GM12878 (cell line): ENCODE results near the gene ARHGEF7. TPM values are rescaled to one million over a fixed set of nuclear protein-coding genes. Genes with fewer than 3 reads are reported as not detected.

Experiments
- ATAC-seq: fragments of 200-7000 bp; cut with Tn5 transposase; 3 replicates; pipeline ENCODE4 v1.9.1; 2020; ENCODE audit warnings: mild to moderate bottlenecking, moderate library complexity
- BruUV-seq: library from RNA; stranded (reverse); fragments of 400-500 nt; replicated peaks from 2 replicates; lab custom pipeline; 2021; lab: Mats Ljungman, UMichigan
- CTCF ChIA-PET: fragments of 300-600 bp; sonication (Branson Sonifier 250); formaldehyde crosslinking; extraction: SDS; loops from one replicate; lab custom pipeline; 2021; ENCODE audit warnings: inconsistent platforms; lab: Yijun Ruan, JAX
- POLR2A ChIA-PET: fragments of 350-600 bp; formaldehyde crosslinking; extraction: SDS; loops from one replicate; lab custom pipeline; 2021; ENCODE audit warnings: inconsistent platforms; lab: Charles Lee
- RAD21 ChIA-PET: fragments of 300-600 bp; sonication (Branson Sonifier 250); formaldehyde crosslinking; loops from one replicate; lab custom pipeline; 2023; ENCODE audit warnings: antibody characterized with exemption; ENCODE audit not compliant: unreplicated experiment; lab: Charles Lee
- SMC1A ChIA-PET: fragments of 300-600 bp; sonication (Branson Sonifier 250); formaldehyde crosslinking; loops from one replicate; lab custom pipeline; 2023; ENCODE audit not compliant: unreplicated experiment, uncharacterized antibody; lab: Charles Lee
- DNase-seq: peaks from one replicate; pipeline ENCODE4 v3.0.0-alpha.2; 2011; ENCODE audit warnings: low read depth, low spot score
- FAIRE-seq: peaks from 3 replicates; lab custom pipeline; 2011; peaks lifted over from hg19 to GRCh38; lab: Jason Lieb, UNC
- H2AFZ ChIP-seq: 2 replicates; pipeline ENCODE4 v1.6.0; 2011; ENCODE audit warnings: low read depth, low read length, control low read depth; ENCODE audit not compliant: control insufficient read depth
- H3K27ac ChIP-seq: 2 replicates; pipeline ENCODE4 v1.5.1; 2011; ENCODE audit warnings: control low read depth; ENCODE audit not compliant: control insufficient read depth, insufficient read depth
- H3K27me3 ChIP-seq, 2 experiments: replicated peaks in 1 of 2; 2 replicates each; pipeline versions ENCODE4 v1.6.0 to v1.6.1; 2011; ENCODE audit warnings: low read length in 1 of 2; ENCODE audit not compliant: control insufficient read depth in 2 of 2, insufficient read depth in 2 of 2
- H3K36me3 ChIP-seq, 2 experiments: 2 replicates each; pipeline ENCODE4 v1.5.1; 2011; ENCODE audit warnings: low read length in 1 of 2; ENCODE audit not compliant: control insufficient read depth in 2 of 2, insufficient read depth in 2 of 2
- H3K4me1 ChIP-seq: 2 replicates; pipeline ENCODE4 v1.6.1; 2011; ENCODE audit warnings: mild to moderate bottlenecking, low read length, moderate library complexity, mixed read lengths; ENCODE audit not compliant: control insufficient read depth, insufficient read depth
- H3K4me2 ChIP-seq: 2 replicates; pipeline ENCODE4 v1.6.0; 2011; ENCODE audit warnings: control low read depth; ENCODE audit not compliant: control insufficient read depth, insufficient read depth
- H3K4me3 ChIP-seq: fragments of 200-600 bp; sonication (generic); 2 replicates; pipeline ENCODE4 v1.5.1; 2016
- H3K79me2 ChIP-seq: 2 replicates; pipeline ENCODE4 v1.6.0; 2011; ENCODE audit warnings: low read length; ENCODE audit not compliant: control insufficient read depth, insufficient read depth
- H3K9ac ChIP-seq: 2 replicates; pipeline ENCODE4 v1.8.0; 2011; ENCODE audit warnings: low read length, control low read depth, mixed read lengths; ENCODE audit not compliant: control insufficient read depth, insufficient read depth
- H3K9me3 ChIP-seq: replicated peaks from 3 replicates; pipeline ENCODE4 v1.5.1; 2011; ENCODE audit warnings: mild to moderate bottlenecking, low read length; ENCODE audit not compliant: control insufficient read depth, insufficient read depth
- H4K20me1 ChIP-seq: 2 replicates; pipeline ENCODE4 v1.6.0; 2011; ENCODE audit not compliant: control insufficient read depth, insufficient read depth
- ATF7 ChIP-seq: fragments of 450-650 bp; IDR thresholded peaks from 2 replicates; pipeline ENCODE4 v1.6.1; 2016; ENCODE audit warnings: low read depth, mild to moderate bottlenecking
- WGBS: methylation state at CpG from one replicate; pipeline ENCODE4 v1.1.6; 2016; ENCODE audit warnings: low lambda C conversion rate; ENCODE audit not compliant: insufficient replicate concordance, insufficient coverage; ENCODE audit errors: missing lambda C conversion rate; 5-methylcytosine and 5-hydroxymethylcytosine counted together
- in situ Hi-C: fragments of 300-500 bp; cut with MboI; formaldehyde crosslinking; loops from 9 replicates; pipeline ENCODE4 v1.14.3; 2018; ENCODE audit warnings: mixed read lengths
- intact Hi-C: fragments of 100-400 bp; cut with micrococcal nuclease; formaldehyde crosslinking; loops from one replicate; pipeline ENCODE4 v1.14.2; 2022; ENCODE audit not compliant: unreplicated experiment
- polyA plus RNA-seq, 11 experiments: library from polyadenylated mRNA; depleted of rRNA in 4 of 11; unstranded in 6 of 11; stranded (reverse) in 5 of 11; fragments of >200 nt; fragmentation: Nextera tagmentation in 4 of 11; fragmentation: Illumina TruSeq in 1 of 11; extraction: Ambion mirVana in 4 of 11; extraction: Trizol in 1 of 11; gene quantifications; 1 replicate in 1 of 11; 2 replicates in 10 of 11; pipeline versions ENCODE4 v1.2.1 to v1.2.3, GENCODE V29; 2011 to 2016; ENCODE audit warnings: inconsistent platforms in 2 of 11, missing spikeins in 2 of 11, low read depth in 1 of 11
- total RNA-seq, 4 experiments: library from RNA; depleted of rRNA in 3 of 4; stranded (reverse); fragments of >200 nt in 3 of 4; fragmentation: Illumina TruSeq in 1 of 4; extraction: Trizol in 1 of 4; gene quantifications; 2 replicates each; pipeline versions ENCODE4 v1.2.1 to v1.2.3, GENCODE V29; 2013 to 2021
- TF ChIP-seq, protein P1 (sequence below): fragments of 450-650 bp; IDR thresholded peaks from 2 replicates; pipeline ENCODE4 v1.6.1; 2014; ENCODE audit warnings: mild to moderate bottlenecking

ARHGEF7 gene
- total and polyA plus RNA-seq, 10 of the 15 experiments (the other 5 are each of a cell fraction or from before 2014, with no cell fraction given), result 4.7 to 65.5 (median 36.6) TPM

DNA sequence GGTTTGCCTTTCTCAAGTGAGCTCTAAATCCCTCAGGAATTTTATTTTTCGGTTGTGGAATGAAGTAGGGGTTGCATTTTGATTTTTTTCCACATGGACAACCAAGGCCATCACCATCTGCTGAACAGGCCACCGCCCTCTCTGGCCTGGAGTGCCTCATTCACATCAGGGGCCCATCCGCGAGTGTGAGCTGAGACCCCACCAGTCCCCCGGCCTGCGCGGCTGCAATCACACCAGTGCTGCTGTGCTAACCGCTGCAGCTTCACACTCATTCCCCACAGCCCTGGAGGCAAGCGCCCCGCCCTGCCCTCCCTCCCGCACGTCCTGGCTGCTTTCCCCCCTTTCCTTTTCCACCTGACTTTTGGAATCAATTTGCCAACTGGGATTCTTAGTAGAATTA is 35.7 kb upstream of the ARHGEF7 start:
- ChIA-PET CTCF (interaction anchor here (1.2 to 2.4 kb wide), 3 partner anchors 11 to 145 kb away, joined by 3 to 10 read pairs (median 7); no protein-coding TSS in a partner anchor), POLR2A (no interaction called here)

DNA sequence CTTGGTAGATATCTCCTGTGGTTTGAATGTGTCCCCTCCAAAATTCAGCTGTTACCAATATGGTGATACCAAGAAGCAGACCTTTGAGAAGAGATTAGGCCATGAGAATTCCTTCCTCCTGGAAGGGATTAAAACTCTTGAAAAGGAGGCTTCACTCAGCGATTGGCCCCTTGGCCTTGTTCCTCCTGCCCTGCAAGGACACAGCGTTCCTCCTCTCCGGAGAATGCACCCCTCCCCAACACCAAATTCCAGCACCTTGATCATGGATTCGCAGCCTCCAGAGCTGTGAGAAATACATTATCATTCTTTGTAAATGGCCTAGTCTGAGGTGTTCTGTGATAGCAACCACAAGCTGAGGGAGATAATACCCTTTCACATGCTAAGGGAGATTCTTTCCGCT is 34.5 kb upstream of the ARHGEF7 start:
- Histone ChIP-seq H3K9ac (no peak overlapping the region), H3K27ac (no peak overlapping the region), H3K27me3 (peaks cover 0 to 1% of the 10 kb centered on the region in 2 experiments; a peak in 1 of 4 replicates), H4K20me1 (no peaks in the 10 kb centered on the region), H3K4me2 (no peak overlapping the region), H2AFZ (no peak overlapping the region), H3K4me1 (no peaks in the 10 kb centered on the region), H3K36me3 (no peaks in the 10 kb centered on the region), H3K9me3 (peaks cover 2% of the 10 kb centered on the region; the same call in 1 of the 3 replicates), H3K4me3 (no peak overlapping the region), H3K79me2 (no peaks in the 10 kb centered on the region)
- FAIRE-seq, result no peak
- ChIA-PET POLR2A (no interaction called here), SMC1A (no interaction called here), RAD21 (no interaction called here), CTCF (no interaction called here)
- in situ Hi-C loops (loop anchor here (25.0 kb wide), 1 partner anchor 1357 kb away; no protein-coding TSS in a partner anchor), intact Hi-C loops (no loop called here)
- no peak for DNase-seq
- TF ChIP-seq, protein P1, sequence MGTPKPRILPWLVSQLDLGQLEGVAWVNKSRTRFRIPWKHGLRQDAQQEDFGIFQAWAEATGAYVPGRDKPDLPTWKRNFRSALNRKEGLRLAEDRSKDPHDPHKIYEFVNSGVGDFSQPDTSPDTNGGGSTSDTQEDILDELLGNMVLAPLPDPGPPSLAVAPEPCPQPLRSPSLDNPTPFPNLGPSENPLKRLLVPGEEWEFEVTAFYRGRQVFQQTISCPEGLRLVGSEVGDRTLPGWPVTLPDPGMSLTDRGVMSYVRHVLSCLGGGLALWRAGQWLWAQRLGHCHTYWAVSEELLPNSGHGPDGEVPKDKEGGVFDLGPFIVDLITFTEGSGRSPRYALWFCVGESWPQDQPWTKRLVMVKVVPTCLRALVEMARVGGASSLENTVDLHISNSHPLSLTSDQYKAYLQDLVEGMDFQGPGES, result no peak
- no peak for ATAC-seq
- WGBS, result 58% methylated on average over 5 of the region's 5 CpGs
- BruUV-seq, result no TSS peak

More for the DNA sequence above, 35.7 kb upstream of the ARHGEF7 start:
- Histone ChIP-seq H4K20me1 (no peaks in the 10 kb centered on the region), H3K27me3 (peaks cover 0 to 1% of the 10 kb centered on the region in 2 experiments; a peak in 1 of 4 replicates), H3K36me3 (no peaks in the 10 kb centered on the region), H3K9me3 (peaks cover 8% of the 10 kb centered on the region; the same call in 1 of the 3 replicates), H3K9ac (no peak overlapping the region)
- in situ Hi-C loops, result loop anchor here (25.0 kb wide), 1 partner anchor 1358 kb away; no protein-coding TSS in a partner anchor
- no peak for ATAC-seq
- RAD21 ChIA-PET, result no interaction called here
- intact Hi-C loops, result no loop called here
- no peak for TF ChIP-seq ATF7
- TF ChIP-seq, all 136 proteins: peak for 0
- SMC1A ChIA-PET, result interaction anchor here (0.7 kb wide), 1 partner anchor 11 kb away, joined by 3 read pairs; no protein-coding TSS in a partner anchor
- H3K27ac ChIP-seq, result no peak overlapping the region
- DNase-seq (no peak), FAIRE-seq (no peak)
- BruUV-seq, result no TSS peak
- H3K4me3 ChIP-seq, result no peak overlapping the region
- no peaks in the 10 kb centered on the region for H3K79me2 ChIP-seq
- H3K4me2 ChIP-seq, result no peak overlapping the region
- no peak overlapping the region for H2AFZ ChIP-seq
- 65% methylated on average over 10 of the region's 12 CpGs for WGBS
- H3K4me1 ChIP-seq, result no peaks in the 10 kb centered on the region
